GM21737 (cell line): ENCODE results near the gene WDR41.

Experiments
- ATAC-seq: cut with Tn5 transposase; IDR thresholded peaks from one replicate; pipeline ENCODE4 v1.9.1; 2021; ENCODE audit warnings: mild to moderate bottlenecking, moderate library complexity; ENCODE audit not compliant: unreplicated experiment

WDR41 gene

GRCh38 chr5:77449277-77449676 lies 42.8 kb downstream of the WDR41 start:
- no peak for ATAC-seq

- no peak for ATAC-seq
Measured at GRCh38 chr5:77448831-77449230, 43.3 kb downstream of the WDR41 start.

- no peak for ATAC-seq
Measured at GRCh38 chr5:77444356-77444755, 47.8 kb downstream of the WDR41 start.

- ATAC-seq = no peak
Measured at GRCh38 chr5:77443670-77444069, 48.4 kb downstream of the WDR41 start.

GRCh38 chr5:77438071-77438470 lies 54.0 kb downstream of the WDR41 start:
- no peak for ATAC-seq

- ATAC-seq = no peak
Measured at GRCh38 chr5:77437194-77437593, 54.9 kb downstream of the WDR41 start.

GRCh38 chr5:77431719-77432118 lies 60.4 kb downstream of the WDR41 start:
- ATAC-seq = no peak

- ATAC-seq = no peak
Measured at GRCh38 chr5:77431286-77431685, 60.8 kb downstream of the WDR41 start.

- no peak for ATAC-seq
Measured at GRCh38 chr5:77430726-77431125, 61.4 kb downstream of the WDR41 start.

GRCh38 chr5:77428526-77428925 lies 63.6 kb downstream of the WDR41 start:
- ATAC-seq = no peak

- no peak for ATAC-seq
Measured at GRCh38 chr5:77427998-77428397, 64.1 kb downstream of the WDR41 start.

GRCh38 chr5:77426670-77427069 lies 65.4 kb downstream of the WDR41 start:
- no peak for ATAC-seq

GRCh38 chr5:77425998-77426659 lies 66.0 kb downstream of the WDR41 start:
- ATAC-seq = no peak

GRCh38 chr5:77425420-77425819 lies 66.7 kb downstream of the WDR41 start:
- no peak for ATAC-seq

GRCh38 chr5:77424921-77425320 lies 67.2 kb downstream of the WDR41 start:
- no peak for ATAC-seq

GRCh38 chr5:77423022-77423750 lies 68.9 kb downstream of the WDR41 start:
- ATAC-seq = no peak

GRCh38 chr5:77420940-77421339 lies 71.2 kb downstream of the WDR41 start:
- ATAC-seq = no peak

- no peak for ATAC-seq
Measured at GRCh38 chr5:77419644-77420582, 72.2 kb downstream of the WDR41 start.

- no peak for ATAC-seq
Measured at GRCh38 chr5:77418601-77419581, 73.2 kb downstream of the WDR41 start.

- ATAC-seq = no peak
Measured at GRCh38 chr5:77418162-77418561, 74.0 kb downstream of the WDR41 start.
